Suprapubic skin (tissue), 4 donors: ENCODE data around the gene PPIB. TPM values are rescaled to one million over a fixed set of nuclear protein-coding genes. Genes with fewer than 3 reads are reported as not detected.

Experiments
- DNase-seq, 2 donors: peaks; one replicate each; pipeline ENCODE4 v3.0.0-alpha.2; 2019; ENCODE audit warnings: low spot score in 2 of 2
- H3K27ac ChIP-seq: fragments of 200-600 bp; sonication (generic); one replicate; pipeline ENCODE4 v1.5.1; 2019
- H3K27me3 ChIP-seq: fragments of 200-600 bp; sonication (generic); one replicate; pipeline ENCODE4 v1.5.1; 2019
- H3K36me3 ChIP-seq: fragments of 200-600 bp; sonication (generic); one replicate; pipeline ENCODE4 v1.5.1; 2019
- H3K4me1 ChIP-seq: fragments of 200-600 bp; sonication (generic); one replicate; pipeline ENCODE4 v1.5.1; 2019
- H3K4me3 ChIP-seq: fragments of 200-600 bp; sonication (generic); one replicate; pipeline ENCODE4 v1.5.1; 2019; ENCODE audit warnings: mild to moderate bottlenecking
- H3K9me3 ChIP-seq: fragments of 200-600 bp; sonication (generic); one replicate; pipeline ENCODE4 v1.5.1; 2019
- CTCF ChIP-seq, 2 donors: fragments of 200-600 bp in 1 of 2; fragments of 450-650 bp in 1 of 2; sonication (generic) in 1 of 2; IDR thresholded peaks; one replicate each; pipeline ENCODE4 v1.5.1; 2016 to 2019; ENCODE audit warnings: antibody characterized with exemption in 2 of 2, mild to moderate bottlenecking in 1 of 2, moderate library complexity in 1 of 2
- EP300 ChIP-seq: sonication (generic); formaldehyde crosslinking; IDR thresholded peaks from one replicate; pipeline ENCODE4 v1.6.1; 2017; ENCODE audit warnings: antibody characterized with exemption
- POLR2A ChIP-seq, 2 donors: fragments of 450-650 bp; IDR thresholded peaks; one replicate each; pipeline ENCODE4 v1.6.1; 2017; ENCODE audit warnings: antibody characterized with exemption in 2 of 2, mild to moderate bottlenecking in 2 of 2, moderate library complexity in 2 of 2
- POLR2AphosphoS5 ChIP-seq, 3 donors: sonication (generic); formaldehyde crosslinking; IDR thresholded peaks; one replicate each; pipeline ENCODE4 v1.6.1; 2017; ENCODE audit warnings: antibody characterized with exemption in 3 of 3
- WGBS: methylation state at CpG from one replicate; pipeline ENCODE4 v1.1.5; 2018; 5-methylcytosine and 5-hydroxymethylcytosine counted together
- total RNA-seq, 4 donors: library from RNA; depleted of rRNA; stranded (reverse); fragments of >200 nt; gene quantifications; one replicate each; pipeline ENCODE4 v1.1.0, GENCODE V29; 2016

The PPIB gene
- total RNA-seq, 4 donors from 2014 or later: 124 to 248 (median 180) TPM

- no peaks in the 10 kb centered on the region for H3K36me3 ChIP-seq
- DNase-seq: no peak
- no peaks in the 10 kb centered on the region for H3K9me3 ChIP-seq
- H3K4me1 ChIP-seq: peaks cover 38% of the 10 kb centered on the region
- TF ChIP-seq POLR2AphosphoS5 (IDR thresholded peaks at IDR 0.05) (no peak), EP300 (no peak), CTCF (IDR thresholded peaks at IDR 0.05) (no peak), POLR2A (IDR thresholded peaks at IDR 0.05) (no peak)
- 83% methylated on average over 1 of the region's 1 CpG for WGBS
- no peaks in the 10 kb centered on the region for H3K27me3 ChIP-seq
- no peak overlapping the region for H3K27ac ChIP-seq
- no peak overlapping the region for H3K4me3 ChIP-seq
Measured at GRCh38 chr15:64107337-64107736, 55.5 kb downstream of the PPIB start.

Other genes with a start within 250 kb of the PPIB start
- 10 to 100 TPM; 13.1 to 30.8 (median 26.4) TPM for gene DAPK2, start 116.5 kb downstream of the PPIB start, total RNA-seq
- gene CIAO2A, start 69.2 kb downstream of the PPIB start, total RNA-seq: 10 to 100 TPM; 19.1 to 37.0 (median 21.8) TPM
- 10 to 100 TPM; 56.4 to 96.6 (median 68.6) TPM for gene SNX1, start 67.0 kb downstream of the PPIB start, total RNA-seq
- gene SNX22, start 11.3 kb downstream of the PPIB start, total RNA-seq: under 1 TPM in 3 of 4 donors, not detected in 1; 0.19 to 0.80 (median 0.64) TPM
- 10 to 100 TPM; 15.9 to 28.8 (median 23.9) TPM for gene CSNK1G1, start 193.2 kb upstream of the PPIB start, total RNA-seq
- gene PCLAF, start 218.4 kb upstream of the PPIB start, total RNA-seq: 10 to 100 TPM in 1 of 4 donors, 1 to 10 TPM in 3; 2.5 to 13.1 (median 3.0) TPM
- 10 to 100 TPM in 3 of 4 donors, 1 to 10 TPM in 1; 8.3 to 22.2 (median 13.0) TPM for gene TRIP4, start 224.8 kb upstream of the PPIB start, total RNA-seq